ENCODE data around the gene ZNF337. TPM values are rescaled to one million over a fixed set of nuclear protein-coding genes. Genes with fewer than 3 reads are reported as not detected.

The ZNF337 gene
- total and polyA plus RNA-seq, 2 donors (not counting 1 experiment from before 2014, with no cell fraction given) = 16.2 to 24.7 TPM

- ChIA-PET CTCF (interaction anchor here (0.5 kb wide), 1 partner anchor 1381 kb away, joined by 3 read pairs; no protein-coding TSS in a partner anchor), POLR2A (no interaction called here)
- TF ChIP-seq CTCF (IDR thresholded peaks at IDR 0.05) = no peak
- no peak for TF ChIP-seq EZH2 (IDR thresholded peaks at IDR 0.05; ENCODE audit: borderline replicate concordance, insufficient read depth, low read depth, low read length, poor library complexity, severe bottlenecking)
- Histone ChIP-seq H3K9ac (ENCODE audit: low read length) (no peak overlapping the region), H3K36me3 (replicated peaks in 1 of 2; ENCODE audit: control extremely low read depth in 1 of 2, control insufficient read depth in 1 of 2, extremely low read depth in 1 of 2, insufficient read depth in 2 of 2, low read length in 1 of 2) (no peaks in the 10 kb centered on the region), H2AFZ (ENCODE audit: insufficient read depth, low read depth, low read length, poor library complexity, severe bottlenecking) (no peak overlapping the region), H3K79me2 (ENCODE audit: control insufficient read depth, insufficient read depth, low read length) (no peaks in the 10 kb centered on the region), H3K4me1 (ENCODE audit: control insufficient read depth in 2 of 2, insufficient read depth in 2 of 2, low read length in 2 of 2) (no peaks in the 10 kb centered on the region), H3K27me3 (replicated peaks in 1 of 4; ENCODE audit: control extremely low read depth in 1 of 4, control insufficient read depth in 3 of 4, insufficient read depth in 4 of 4, low read length in 3 of 4) (no peaks in the 10 kb centered on the region), H3K9me3 (ENCODE audit: control extremely low read depth in 1 of 3, control insufficient read depth in 2 of 3, insufficient read depth in 1 of 3, low read length in 2 of 3) (peaks cover 0 to 2% (median 0%) of the 10 kb centered on the region in 3 donors), H3K4me2 (replicated peaks; ENCODE audit: low read depth, low read length, poor library complexity, severe bottlenecking) (no peak overlapping the region), H3K27ac (ENCODE audit: low read length in 2 of 2) (no peak overlapping the region), H3K4me3 (ENCODE audit: control extremely low read depth in 1 of 5, extremely low read depth in 1 of 5, insufficient read depth in 1 of 5, low read depth in 2 of 5, low read length in 4 of 5) (no peak overlapping the region), H4K20me1 (ENCODE audit: control insufficient read depth, insufficient read depth, low read length, poor library complexity, severe bottlenecking) (no peaks in the 10 kb centered on the region)
- intact Hi-C loops (cut with micrococcal nuclease) = no loop called here
- Mint-ChIP-seq H3K27me3 (no peaks in the 10 kb centered on the region), H3K4me3 (no peak overlapping the region), H3K4me1 (no peaks in the 10 kb centered on the region), H3K9me3 (ENCODE audit: insufficient read depth) (no peaks in the 10 kb centered on the region), H3K27ac (no peak overlapping the region)
- ATAC-seq (ENCODE audit: low read depth) = no peak
- DNase-seq = no peak
Observed at GRCh38 chr20:25741088-25741487, 44.4 kb upstream of the ZNF337 start.

- Mint-ChIP-seq H3K27me3 (no peaks in the 10 kb centered on the region), H3K4me3 (no peak overlapping the region), H3K9me3 (ENCODE audit: insufficient read depth) (no peaks in the 10 kb centered on the region), H3K4me1 (no peaks in the 10 kb centered on the region), H3K27ac (no peak overlapping the region)
- 100% methylated on average over 1 of the region's 3 CpGs for WGBS (ENCODE audit: insufficient coverage)
- Histone ChIP-seq H3K27me3 (replicated peaks in 1 of 4; ENCODE audit: control extremely low read depth in 1 of 4, control insufficient read depth in 3 of 4, insufficient read depth in 4 of 4, low read length in 3 of 4) (no peaks in the 10 kb centered on the region), H3K4me1 (ENCODE audit: control insufficient read depth in 2 of 2, insufficient read depth in 2 of 2, low read length in 2 of 2) (no peaks in the 10 kb centered on the region), H4K20me1 (ENCODE audit: control insufficient read depth, insufficient read depth, low read length, poor library complexity, severe bottlenecking) (no peaks in the 10 kb centered on the region), H3K27ac (ENCODE audit: low read length in 2 of 2) (no peak overlapping the region), H3K9me3 (ENCODE audit: control extremely low read depth in 1 of 3, control insufficient read depth in 2 of 3, insufficient read depth in 1 of 3, low read length in 2 of 3) (peaks cover 0 to 2% (median 0%) of the 10 kb centered on the region in 3 donors), H3K36me3 (replicated peaks in 1 of 2; ENCODE audit: control extremely low read depth in 1 of 2, control insufficient read depth in 1 of 2, extremely low read depth in 1 of 2, insufficient read depth in 2 of 2, low read length in 1 of 2) (no peaks in the 10 kb centered on the region), H3K4me3 (ENCODE audit: control extremely low read depth in 1 of 5, extremely low read depth in 1 of 5, insufficient read depth in 1 of 5, low read depth in 2 of 5, low read length in 4 of 5) (no peak overlapping the region), H3K79me2 (ENCODE audit: control insufficient read depth, insufficient read depth, low read length) (no peaks in the 10 kb centered on the region), H2AFZ (ENCODE audit: insufficient read depth, low read depth, low read length, poor library complexity, severe bottlenecking) (no peak overlapping the region), H3K4me2 (replicated peaks; ENCODE audit: low read depth, low read length, poor library complexity, severe bottlenecking) (no peak overlapping the region), H3K9ac (ENCODE audit: low read length) (no peak overlapping the region)
- POLR2A ChIA-PET = no interaction called here
- DNase-seq = no peak
- TF ChIP-seq CTCF (IDR thresholded peaks at IDR 0.05) = no peak
- no peak for TF ChIP-seq EZH2 (IDR thresholded peaks at IDR 0.05; ENCODE audit: borderline replicate concordance, insufficient read depth, low read depth, low read length, poor library complexity, severe bottlenecking)
- intact Hi-C loops (cut with micrococcal nuclease) = loop anchor here (10.0 kb wide), 1 partner anchor 65 kb away; no protein-coding TSS in a partner anchor
- CTCF ChIA-PET = no interaction called here
- ATAC-seq (ENCODE audit: low read depth) = no peak
Observed at GRCh38 chr20:25739615-25740320, 43.1 kb upstream of the ZNF337 start.
